Transverse colon (tissue), 4 donors: ENCODE results near the gene NPFF.

ENCODE experiments used
- CTCF ChIP-seq, 5 experiments: fragments of 200-600 bp in 3 of 5; fragments of 450-650 bp in 2 of 5; sonication (generic) in 3 of 5; IDR thresholded peaks; 1 replicate in 2 of 5; 2 replicates in 3 of 5; pipeline ENCODE4 v1.5.1; 2016 to 2017; ENCODE audit warnings: antibody characterized with exemption in 5 of 5, inconsistent platforms in 3 of 5, mild to moderate bottlenecking in 2 of 5, moderate library complexity in 1 of 5
- EP300 ChIP-seq: sonication (generic); formaldehyde crosslinking; IDR thresholded peaks from one replicate; pipeline ENCODE4 v1.6.1; 2017; ENCODE audit warnings: antibody characterized with exemption, low read depth
- POLR2A ChIP-seq: fragments of 450-650 bp; IDR thresholded peaks from one replicate; pipeline ENCODE4 v1.6.1; 2016; ENCODE audit warnings: antibody characterized with exemption, mild to moderate bottlenecking, moderate library complexity
- POLR2AphosphoS5 ChIP-seq, 3 donors: sonication (generic); formaldehyde crosslinking; IDR thresholded peaks; one replicate each; pipeline ENCODE4 v1.6.1; 2016; ENCODE audit warnings: antibody characterized with exemption in 3 of 3

DNA sequence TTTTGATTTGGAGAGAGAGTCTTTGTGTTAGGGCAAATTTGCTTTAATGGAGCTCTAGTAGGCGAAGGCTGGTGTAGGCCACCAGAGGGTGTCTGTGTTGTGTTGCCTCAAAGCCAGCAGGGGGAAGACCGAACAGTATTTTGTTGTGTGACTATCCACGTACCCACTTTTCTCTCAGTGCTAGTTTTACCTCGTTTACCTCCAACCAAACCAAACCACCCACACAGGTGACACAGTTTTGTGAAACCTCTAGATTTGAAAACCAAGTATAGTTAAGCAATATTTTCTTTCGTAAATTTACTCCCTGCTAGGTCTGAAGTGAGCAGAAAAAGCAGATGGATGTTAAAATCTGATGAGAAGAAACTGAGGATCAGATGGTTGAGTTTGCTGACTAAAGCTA is 36.3 kb upstream of the NPFF start:
- TF ChIP-seq CTCF (IDR thresholded peaks at IDR 0.05): peak; percentile 69 to 95 (median 81)
- TF ChIP-seq POLR2AphosphoS5 (IDR thresholded peaks at IDR 0.05): no peak
- no peak for TF ChIP-seq POLR2A
- no peak for TF ChIP-seq EP300
